Fibroblast of pulmonary artery (primary cell): ENCODE measurements around the gene PER2.

Experiments
- DNase-seq: peaks from one replicate; pipeline ENCODE4 v3.0.0-alpha.2; 2010; ENCODE audit warnings: low read depth
- H3K4me3 ChIP-seq: replicated peaks from 2 replicates; pipeline ENCODE4 v1.5.1; 2011; ENCODE audit warnings: low read depth, mild to moderate bottlenecking, control low read depth, low read length, moderate library complexity
- TF ChIP-seq, protein P1 (sequence below): IDR thresholded peaks from 2 replicates; pipeline ENCODE4 v1.5.1; 2011; ENCODE audit warnings: mild to moderate bottlenecking, control low read depth, low read length, inconsistent platforms; ENCODE audit errors: missing control alignments

The PER2 gene

GRCh38 chr2:238238311-238238765 is 50.1 kb downstream of the PER2 start:
- no peak for DNase-seq
- no peak overlapping the region for H3K4me3 ChIP-seq
- TF ChIP-seq, protein P1, sequence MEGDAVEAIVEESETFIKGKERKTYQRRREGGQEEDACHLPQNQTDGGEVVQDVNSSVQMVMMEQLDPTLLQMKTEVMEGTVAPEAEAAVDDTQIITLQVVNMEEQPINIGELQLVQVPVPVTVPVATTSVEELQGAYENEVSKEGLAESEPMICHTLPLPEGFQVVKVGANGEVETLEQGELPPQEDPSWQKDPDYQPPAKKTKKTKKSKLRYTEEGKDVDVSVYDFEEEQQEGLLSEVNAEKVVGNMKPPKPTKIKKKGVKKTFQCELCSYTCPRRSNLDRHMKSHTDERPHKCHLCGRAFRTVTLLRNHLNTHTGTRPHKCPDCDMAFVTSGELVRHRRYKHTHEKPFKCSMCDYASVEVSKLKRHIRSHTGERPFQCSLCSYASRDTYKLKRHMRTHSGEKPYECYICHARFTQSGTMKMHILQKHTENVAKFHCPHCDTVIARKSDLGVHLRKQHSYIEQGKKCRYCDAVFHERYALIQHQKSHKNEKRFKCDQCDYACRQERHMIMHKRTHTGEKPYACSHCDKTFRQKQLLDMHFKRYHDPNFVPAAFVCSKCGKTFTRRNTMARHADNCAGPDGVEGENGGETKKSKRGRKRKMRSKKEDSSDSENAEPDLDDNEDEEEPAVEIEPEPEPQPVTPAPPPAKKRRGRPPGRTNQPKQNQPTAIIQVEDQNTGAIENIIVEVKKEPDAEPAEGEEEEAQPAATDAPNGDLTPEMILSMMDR = no peak

DNA sequence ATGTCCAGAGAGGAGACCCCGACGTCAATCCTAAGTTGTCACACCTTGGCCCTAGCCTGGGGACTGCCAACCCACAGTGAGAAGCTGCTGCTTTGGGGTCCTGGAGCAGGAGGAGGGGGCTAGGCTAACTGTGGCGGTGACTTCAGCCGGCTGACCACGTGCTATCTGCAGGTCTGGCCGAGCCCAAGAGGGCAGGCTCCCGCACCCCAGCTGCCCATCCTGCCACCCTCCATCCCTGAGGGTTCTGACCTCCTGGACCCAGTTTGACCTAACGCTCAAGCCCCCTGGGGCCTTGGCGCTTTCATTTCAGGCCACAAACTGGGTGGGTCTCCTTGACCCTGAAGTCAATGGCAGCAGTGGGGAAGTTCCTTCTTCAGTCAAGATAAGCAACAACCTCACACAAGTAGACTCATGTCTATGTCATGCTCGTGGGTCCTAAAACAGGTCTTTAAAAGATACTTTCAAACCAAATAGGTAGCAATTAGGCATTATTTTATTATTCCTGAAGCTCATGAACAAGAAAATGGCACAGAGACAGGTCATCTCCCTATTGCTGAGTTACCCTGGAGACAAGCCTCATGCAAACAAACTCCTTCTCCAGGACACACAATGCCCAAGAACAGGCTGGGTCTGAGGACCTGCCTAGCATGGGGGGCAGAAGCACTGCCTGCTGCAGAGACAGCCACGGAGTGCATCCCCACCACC is 50.8 kb downstream of the PER2 start:
- TF ChIP-seq, protein P1 = no peak
- DNase-seq = no peak
- H3K4me3 ChIP-seq = no peak overlapping the region

- no peak overlapping the region for H3K4me3 ChIP-seq
- DNase-seq = no peak
- TF ChIP-seq, protein P1 = no peak
These were observed 51.8 kb downstream of the PER2 start for GRCh38 chr2:238236571-238236970.

- H3K4me3 ChIP-seq = no peak overlapping the region
- TF ChIP-seq, protein P1 = no peak
- DNase-seq = no peak
These were observed 52.6 kb downstream of the PER2 start for GRCh38 chr2:238235856-238236255.

DNA sequence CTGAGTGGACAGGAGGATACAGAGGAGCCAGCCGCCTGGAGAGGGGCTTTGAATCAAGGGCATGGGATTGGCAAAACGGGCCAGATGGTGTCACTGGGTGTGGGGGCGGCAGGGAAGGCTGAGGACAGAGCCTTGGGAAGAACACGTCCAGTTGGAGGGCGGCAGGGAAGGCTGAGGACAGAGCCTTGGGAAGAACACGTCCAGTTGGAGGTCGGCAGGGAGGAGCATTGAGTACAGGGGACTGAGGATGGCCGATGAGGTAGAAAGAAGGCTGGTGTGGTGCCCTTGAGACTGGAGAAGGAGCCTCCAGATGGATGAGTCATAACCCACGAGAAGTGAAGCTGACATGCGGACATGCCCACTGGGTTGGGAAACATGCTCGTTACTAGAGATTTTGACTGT is 53.1 kb downstream of the PER2 start:
- TF ChIP-seq, protein P1 = no peak
- H3K4me3 ChIP-seq = no peak overlapping the region
- DNase-seq = peak; percentile 44

DNA sequence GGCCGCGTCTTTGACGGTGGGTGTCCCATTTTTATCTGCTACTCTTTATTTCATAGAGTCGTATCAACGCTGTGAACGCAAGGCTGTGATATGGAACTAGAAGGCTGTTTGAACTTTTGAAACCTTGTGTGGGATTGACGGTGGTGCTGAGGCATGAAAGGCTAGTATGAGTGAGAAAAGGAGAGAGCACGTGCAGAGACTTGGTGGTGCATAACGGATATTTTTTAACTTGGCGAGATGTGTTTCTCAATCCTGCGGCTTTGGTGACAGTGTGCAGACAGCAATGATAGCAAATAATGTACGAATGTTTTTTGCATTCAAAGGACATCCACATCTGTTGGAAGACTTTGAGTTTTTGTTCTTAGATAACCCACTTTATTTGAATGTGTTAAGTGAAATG is 54.8 kb downstream of the PER2 start:
- TF ChIP-seq, protein P1 = no peak
- no peak for DNase-seq
- H3K4me3 ChIP-seq = no peak overlapping the region

GRCh38 chr2:238231809-238232208 is 56.6 kb downstream of the PER2 start:
- TF ChIP-seq, protein P1 = no peak
- H3K4me3 ChIP-seq = peak overlapping the region; percentile 56
- DNase-seq = no peak
